ENCODE data around the gene RAET1E. TPM values are rescaled to one million over a fixed set of nuclear protein-coding genes. Genes with fewer than 3 reads are reported as not detected.
"Not testable (repeated sequence)": the region's sequence is repeated elsewhere in the genome, so short reads cannot be mapped to it uniquely, and the experiment has no call there.

Gene RAET1E
- total RNA-seq, 1 donor: not detected

GRCh38 chr6:149925253-149925973 is 27.5 kb upstream of the RAET1E start:
- peak overlapping the region; percentile 61 for H3K4me3 ChIP-seq (ENCODE audit: low read depth, low read length)
- TF ChIP-seq, protein P1, sequence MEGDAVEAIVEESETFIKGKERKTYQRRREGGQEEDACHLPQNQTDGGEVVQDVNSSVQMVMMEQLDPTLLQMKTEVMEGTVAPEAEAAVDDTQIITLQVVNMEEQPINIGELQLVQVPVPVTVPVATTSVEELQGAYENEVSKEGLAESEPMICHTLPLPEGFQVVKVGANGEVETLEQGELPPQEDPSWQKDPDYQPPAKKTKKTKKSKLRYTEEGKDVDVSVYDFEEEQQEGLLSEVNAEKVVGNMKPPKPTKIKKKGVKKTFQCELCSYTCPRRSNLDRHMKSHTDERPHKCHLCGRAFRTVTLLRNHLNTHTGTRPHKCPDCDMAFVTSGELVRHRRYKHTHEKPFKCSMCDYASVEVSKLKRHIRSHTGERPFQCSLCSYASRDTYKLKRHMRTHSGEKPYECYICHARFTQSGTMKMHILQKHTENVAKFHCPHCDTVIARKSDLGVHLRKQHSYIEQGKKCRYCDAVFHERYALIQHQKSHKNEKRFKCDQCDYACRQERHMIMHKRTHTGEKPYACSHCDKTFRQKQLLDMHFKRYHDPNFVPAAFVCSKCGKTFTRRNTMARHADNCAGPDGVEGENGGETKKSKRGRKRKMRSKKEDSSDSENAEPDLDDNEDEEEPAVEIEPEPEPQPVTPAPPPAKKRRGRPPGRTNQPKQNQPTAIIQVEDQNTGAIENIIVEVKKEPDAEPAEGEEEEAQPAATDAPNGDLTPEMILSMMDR (IDR thresholded peaks at IDR 0.05; ENCODE audit: insufficient read depth, low read depth, low read length): no peak
- peak; percentile 26 for DNase-seq (ENCODE audit: low read depth)

DNA sequence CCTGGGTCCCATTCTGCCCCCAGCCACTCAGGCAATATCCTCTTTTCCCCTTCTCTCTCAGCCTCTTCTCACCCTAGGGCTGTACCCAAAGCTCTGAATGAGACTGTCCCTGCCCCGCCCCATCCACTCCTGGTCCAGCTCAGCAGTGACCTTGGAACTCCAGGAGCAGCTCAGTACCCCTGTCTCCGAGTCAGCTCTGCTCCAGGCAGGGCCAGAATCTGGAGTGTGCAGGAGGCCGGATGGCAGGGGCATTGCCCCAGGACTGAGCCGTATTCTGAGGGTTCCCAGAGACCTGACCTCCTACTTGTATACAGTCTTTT is 27.0 kb upstream of the RAET1E start:
- no peak overlapping the region for H3K4me3 ChIP-seq (ENCODE audit: low read depth, low read length)
- no peak for DNase-seq (ENCODE audit: low read depth)
- TF ChIP-seq, protein P1 (IDR thresholded peaks at IDR 0.05; ENCODE audit: insufficient read depth, low read depth, low read length): no peak

DNA sequence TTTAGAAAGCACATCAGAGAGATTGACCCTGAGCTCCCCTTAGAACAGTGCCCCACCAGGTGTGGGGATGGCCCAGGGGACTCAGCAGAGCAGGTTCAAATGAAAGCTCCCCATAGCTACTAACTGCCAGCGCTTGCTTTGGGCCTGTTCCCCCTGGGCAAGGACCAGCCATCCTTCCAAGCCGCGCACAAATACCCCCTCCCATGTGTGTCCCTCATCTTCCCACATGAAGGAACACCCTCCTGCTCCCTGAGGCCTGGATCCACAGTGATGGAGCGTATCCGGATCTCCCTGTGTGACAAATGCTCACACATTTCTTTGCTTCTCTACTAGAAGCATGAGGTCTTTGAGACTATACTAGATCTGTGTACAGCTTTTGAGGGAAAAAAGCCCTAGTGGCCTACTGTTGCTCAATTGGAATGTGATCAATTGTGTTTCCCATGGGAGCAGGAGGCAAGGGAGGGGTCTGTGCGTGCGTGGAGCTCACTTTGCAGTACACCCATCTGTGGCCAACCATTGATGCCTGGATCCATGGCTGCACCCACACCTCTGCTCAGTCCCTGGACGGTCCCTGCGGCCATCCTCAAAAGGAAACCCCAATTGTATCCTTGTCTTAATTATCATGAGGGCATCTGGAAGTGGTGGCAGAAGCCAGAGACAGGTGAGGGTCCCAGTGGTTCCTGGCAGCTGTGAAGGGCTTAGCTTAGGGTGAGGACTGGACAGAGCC is 26.5 kb upstream of the RAET1E start:
- H3K4me3 ChIP-seq (ENCODE audit: low read depth, low read length): no peak overlapping the region
- TF ChIP-seq, protein P1 (IDR thresholded peaks at IDR 0.05; ENCODE audit: insufficient read depth, low read depth, low read length): no peak
- no peak for DNase-seq (ENCODE audit: low read depth)

DNA sequence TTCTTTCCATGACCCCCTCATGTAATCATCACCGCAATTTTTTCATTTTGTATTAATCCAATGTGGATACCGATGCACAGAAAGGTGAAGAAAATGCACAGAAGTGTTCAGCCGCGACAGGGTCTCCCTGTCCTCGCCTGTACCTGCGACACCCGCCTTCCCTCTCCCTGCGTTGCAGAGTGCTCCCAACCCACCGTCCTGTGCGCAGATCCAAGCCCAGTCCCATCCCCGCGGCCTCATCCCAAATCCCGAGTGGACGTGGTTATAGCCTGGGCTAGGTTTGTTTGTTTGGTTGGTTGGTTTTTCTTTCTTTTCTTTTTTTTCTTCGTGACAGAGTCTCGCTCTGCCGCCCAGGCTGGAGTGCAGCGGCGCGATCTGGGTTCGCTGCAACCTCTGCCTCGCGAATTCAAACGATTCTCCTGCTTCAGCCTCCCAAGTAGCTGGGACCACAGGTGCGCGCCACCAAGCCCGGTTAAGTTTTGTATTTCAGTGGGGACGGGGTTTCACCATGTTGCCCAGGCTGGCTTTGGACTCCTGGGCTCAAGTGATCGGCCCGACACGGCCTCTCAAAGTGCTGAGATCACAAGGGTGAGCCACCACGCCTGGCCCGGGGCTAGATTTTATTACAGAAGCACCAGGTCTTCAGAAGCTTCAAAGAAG is 25.5 kb upstream of the RAET1E start:
- no peak for DNase-seq (ENCODE audit: low read depth)
- peak overlapping the region; percentile 60 for H3K4me3 ChIP-seq (ENCODE audit: low read depth, low read length)
- TF ChIP-seq, protein P1 (IDR thresholded peaks at IDR 0.05; ENCODE audit: insufficient read depth, low read depth, low read length): no peak

DNA sequence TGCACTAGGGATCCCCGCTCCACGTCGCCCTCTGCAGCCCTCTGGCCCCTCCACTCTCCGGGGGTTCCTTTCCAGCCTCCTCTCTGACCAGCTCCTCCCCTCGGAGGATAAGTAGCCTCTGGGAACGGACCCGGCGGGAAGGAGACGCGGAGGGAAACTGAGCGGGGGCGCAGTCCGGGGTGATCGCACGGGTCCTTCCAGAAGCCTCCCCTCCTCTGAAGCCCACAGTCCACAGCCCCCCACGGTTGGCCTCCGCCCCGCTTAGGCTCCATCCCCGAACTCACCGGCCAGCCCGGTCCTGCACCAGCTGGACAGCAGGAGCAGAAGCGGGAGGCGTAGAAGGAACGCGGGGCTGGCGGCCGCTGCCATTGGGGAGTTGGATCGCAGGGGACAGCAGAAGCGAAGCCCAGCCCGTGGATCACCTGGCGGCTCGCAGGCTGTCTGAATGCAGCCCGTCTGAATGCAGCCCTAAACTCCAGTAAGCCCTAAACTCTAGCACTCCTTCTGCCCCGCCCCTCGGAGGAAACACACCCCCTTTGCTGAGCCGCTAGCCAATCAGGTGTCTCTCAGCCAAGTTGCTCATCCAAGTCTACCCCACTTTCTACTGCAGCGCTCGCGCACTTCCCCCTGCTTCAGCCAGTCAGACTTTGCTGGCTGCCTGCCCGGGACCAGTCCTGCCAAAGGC is 24.9 kb upstream of the RAET1E start, which contains the start of gene RAET1G:
Gene RAET1G, minus strand, starts transcription at position 480 of the 685 bp plus-strand sequence. Its CDS starts 111 bp downstream, at position 369.
- TF ChIP-seq, protein P1 (IDR thresholded peaks at IDR 0.05; ENCODE audit: insufficient read depth, low read depth, low read length): no peak
- H3K4me3 ChIP-seq (ENCODE audit: low read depth, low read length): peak within 1 kb of the TSS; percentile 60
- DNase-seq (ENCODE audit: low read depth): peak; percentile 92

- H3K4me3 ChIP-seq (ENCODE audit: low read depth, low read length); DNase-seq (ENCODE audit: low read depth): not testable (repeated sequence)
Measured at GRCh38 chr6:149922091-149922490, 24.2 kb upstream of the RAET1E start.
